DOHH2 (cell line): ENCODE data around the gene INTS2.

ENCODE experiments used
- EZH2phosphoT487 ChIP-seq: fragments of 200-600 bp; sonication (generic); IDR thresholded peaks from 2 replicates; pipeline ENCODE4 v1.6.1; 2017; ENCODE audit warnings: borderline replicate concordance, mild to moderate bottlenecking, antibody characterized with exemption, low read length, moderate library complexity, mixed read lengths
- TF ChIP-seq, protein P1 (sequence below): fragments of 200-600 bp; sonication (generic); IDR thresholded peaks from one replicate; pipeline ENCODE4 v1.5.1; 2014; ENCODE audit warnings: antibody characterized with exemption, mild to moderate bottlenecking, low read depth, low read length; ENCODE audit not compliant: poor library complexity, severe bottlenecking

DNA sequence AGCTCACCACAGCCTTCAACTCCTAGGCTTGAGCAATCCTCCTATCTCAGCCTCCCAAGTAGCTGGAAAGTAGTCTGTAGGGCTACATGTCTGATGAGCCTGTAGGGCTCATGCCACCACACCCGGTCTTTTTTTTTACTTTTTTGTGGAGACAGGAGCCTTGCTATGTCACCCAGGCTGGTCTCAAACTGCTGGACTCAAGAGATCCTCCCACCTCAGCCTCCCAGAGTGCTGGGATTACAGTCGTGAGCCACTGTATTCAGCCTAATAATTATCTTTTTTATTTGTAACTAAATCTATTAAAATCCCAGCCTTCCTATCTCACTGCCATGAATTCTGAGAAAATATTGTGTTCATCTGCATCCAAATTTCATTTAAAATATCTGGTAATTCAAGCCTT, 79.5 kb downstream of the INTS2 start:
- TF ChIP-seq, protein P1, sequence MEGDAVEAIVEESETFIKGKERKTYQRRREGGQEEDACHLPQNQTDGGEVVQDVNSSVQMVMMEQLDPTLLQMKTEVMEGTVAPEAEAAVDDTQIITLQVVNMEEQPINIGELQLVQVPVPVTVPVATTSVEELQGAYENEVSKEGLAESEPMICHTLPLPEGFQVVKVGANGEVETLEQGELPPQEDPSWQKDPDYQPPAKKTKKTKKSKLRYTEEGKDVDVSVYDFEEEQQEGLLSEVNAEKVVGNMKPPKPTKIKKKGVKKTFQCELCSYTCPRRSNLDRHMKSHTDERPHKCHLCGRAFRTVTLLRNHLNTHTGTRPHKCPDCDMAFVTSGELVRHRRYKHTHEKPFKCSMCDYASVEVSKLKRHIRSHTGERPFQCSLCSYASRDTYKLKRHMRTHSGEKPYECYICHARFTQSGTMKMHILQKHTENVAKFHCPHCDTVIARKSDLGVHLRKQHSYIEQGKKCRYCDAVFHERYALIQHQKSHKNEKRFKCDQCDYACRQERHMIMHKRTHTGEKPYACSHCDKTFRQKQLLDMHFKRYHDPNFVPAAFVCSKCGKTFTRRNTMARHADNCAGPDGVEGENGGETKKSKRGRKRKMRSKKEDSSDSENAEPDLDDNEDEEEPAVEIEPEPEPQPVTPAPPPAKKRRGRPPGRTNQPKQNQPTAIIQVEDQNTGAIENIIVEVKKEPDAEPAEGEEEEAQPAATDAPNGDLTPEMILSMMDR, result no peak
- TF ChIP-seq EZH2phosphoT487, result no peak
